ENCODE measurements around the gene USP48.

DNA sequence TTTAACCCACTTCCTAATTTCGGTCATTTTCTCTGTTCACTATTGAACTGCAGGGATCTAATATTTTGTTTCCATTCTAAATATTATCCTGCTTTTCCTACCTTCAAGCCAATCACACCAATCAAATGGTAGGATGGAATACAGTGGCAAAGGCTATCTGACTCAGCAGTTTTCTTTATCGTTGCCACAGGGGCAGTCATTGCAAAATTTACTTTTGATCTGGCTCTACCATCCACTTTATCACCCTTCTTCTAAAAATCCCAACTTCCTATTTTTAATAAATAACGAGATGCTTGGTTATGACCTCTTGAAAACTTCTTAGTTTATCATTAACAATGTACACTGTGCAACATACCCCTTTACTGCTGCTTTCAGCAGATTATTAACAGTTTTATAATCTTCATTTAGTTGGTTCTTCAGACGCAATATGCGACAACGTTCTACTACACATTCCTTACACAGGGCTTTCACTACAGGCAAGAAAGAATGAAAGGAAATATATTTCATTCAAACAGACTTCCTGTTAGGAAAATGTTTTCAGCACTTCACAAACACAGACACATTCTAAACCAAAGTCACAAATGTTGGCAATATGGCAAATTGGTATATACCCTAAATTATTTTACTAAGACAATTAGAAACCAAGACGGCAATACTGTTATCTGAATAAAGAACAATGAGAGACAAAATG, 61.5 kb downstream of the USP48 start:
- TF ChIP-seq LARP7 (IDR thresholded peaks at IDR 0.05) (no peak), EZH2 (IDR thresholded peaks at IDR 0.05; ENCODE audit: borderline replicate concordance, control insufficient read depth, low read depth, low read length) (no peak), RAD21 (IDR thresholded peaks at IDR 0.05; ENCODE audit: insufficient read depth, low read depth, low read length) (no peak), POLR2A (IDR thresholded peaks at IDR 0.05; ENCODE audit: low read depth, low read length) (no peak), NFYB (IDR thresholded peaks at IDR 0.05; ENCODE audit: insufficient read depth, low read depth, low read length) (no peak)
- TF ChIP-seq, protein P1, sequence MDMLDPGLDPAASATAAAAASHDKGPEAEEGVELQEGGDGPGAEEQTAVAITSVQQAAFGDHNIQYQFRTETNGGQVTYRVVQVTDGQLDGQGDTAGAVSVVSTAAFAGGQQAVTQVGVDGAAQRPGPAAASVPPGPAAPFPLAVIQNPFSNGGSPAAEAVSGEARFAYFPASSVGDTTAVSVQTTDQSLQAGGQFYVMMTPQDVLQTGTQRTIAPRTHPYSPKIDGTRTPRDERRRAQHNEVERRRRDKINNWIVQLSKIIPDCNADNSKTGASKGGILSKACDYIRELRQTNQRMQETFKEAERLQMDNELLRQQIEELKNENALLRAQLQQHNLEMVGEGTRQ (IDR thresholded peaks at IDR 0.05; ENCODE audit: borderline replicate concordance, low read depth, low read length) = no peak
- TF ChIP-seq, protein P2, sequence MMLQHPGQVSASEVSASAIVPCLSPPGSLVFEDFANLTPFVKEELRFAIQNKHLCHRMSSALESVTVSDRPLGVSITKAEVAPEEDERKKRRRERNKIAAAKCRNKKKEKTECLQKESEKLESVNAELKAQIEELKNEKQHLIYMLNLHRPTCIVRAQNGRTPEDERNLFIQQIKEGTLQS (IDR thresholded peaks at IDR 0.05; ENCODE audit: borderline replicate concordance, extremely low read depth, low read depth, low read length) = no peak
- TF ChIP-seq, protein P3, sequence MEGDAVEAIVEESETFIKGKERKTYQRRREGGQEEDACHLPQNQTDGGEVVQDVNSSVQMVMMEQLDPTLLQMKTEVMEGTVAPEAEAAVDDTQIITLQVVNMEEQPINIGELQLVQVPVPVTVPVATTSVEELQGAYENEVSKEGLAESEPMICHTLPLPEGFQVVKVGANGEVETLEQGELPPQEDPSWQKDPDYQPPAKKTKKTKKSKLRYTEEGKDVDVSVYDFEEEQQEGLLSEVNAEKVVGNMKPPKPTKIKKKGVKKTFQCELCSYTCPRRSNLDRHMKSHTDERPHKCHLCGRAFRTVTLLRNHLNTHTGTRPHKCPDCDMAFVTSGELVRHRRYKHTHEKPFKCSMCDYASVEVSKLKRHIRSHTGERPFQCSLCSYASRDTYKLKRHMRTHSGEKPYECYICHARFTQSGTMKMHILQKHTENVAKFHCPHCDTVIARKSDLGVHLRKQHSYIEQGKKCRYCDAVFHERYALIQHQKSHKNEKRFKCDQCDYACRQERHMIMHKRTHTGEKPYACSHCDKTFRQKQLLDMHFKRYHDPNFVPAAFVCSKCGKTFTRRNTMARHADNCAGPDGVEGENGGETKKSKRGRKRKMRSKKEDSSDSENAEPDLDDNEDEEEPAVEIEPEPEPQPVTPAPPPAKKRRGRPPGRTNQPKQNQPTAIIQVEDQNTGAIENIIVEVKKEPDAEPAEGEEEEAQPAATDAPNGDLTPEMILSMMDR (IDR thresholded peaks at IDR 0.05 in 2 of 3, conservative IDR thresholded peaks at IDR 0.05 in 1 of 3; ENCODE audit: control insufficient read depth in 2 of 3, extremely low read depth in 1 of 3, insufficient read depth in 1 of 3, low read depth in 3 of 3, low read length in 3 of 3) = no peak

Measured in GM12878 (cell line).